Measurements from ENCODE around the gene ANKRD29. TPM values are rescaled to one million over a fixed set of nuclear protein-coding genes. Genes with fewer than 3 reads are reported as not detected.

Gene ANKRD29
- total RNA-seq, 1 donor from 2014 or later = 56.5 TPM

DNA sequence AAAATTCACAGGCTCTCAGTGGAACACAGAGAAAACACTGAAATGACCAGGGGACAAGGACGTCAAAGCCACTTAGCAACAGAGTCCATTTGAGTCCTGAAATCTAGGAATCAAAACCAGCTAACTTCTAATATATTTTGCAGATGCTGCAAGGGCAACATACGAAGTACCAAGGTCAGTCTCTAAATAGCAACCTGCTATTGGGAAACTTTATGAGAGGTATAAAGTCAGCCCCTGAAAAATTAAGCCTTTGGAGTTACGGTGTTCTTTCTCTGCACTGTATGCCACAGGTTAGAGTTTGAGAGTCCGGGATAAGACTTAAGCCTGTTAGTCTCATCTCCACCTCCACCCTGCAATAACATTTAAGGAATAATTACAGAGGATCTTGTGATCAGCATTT lies 89.7 kb downstream of the ANKRD29 start:
- Histone ChIP-seq H3K9me3 (no peaks in the 10 kb centered on the region), H3K4me1 (peaks cover 33% of the 10 kb centered on the region), H3K27ac (peak overlapping the region; percentile 76), H3K36me3 (peaks cover 68% of the 10 kb centered on the region), H3K27me3 (ENCODE audit: low read depth) (no peaks in the 10 kb centered on the region), H3K4me3 (no peak overlapping the region)
- ATAC-seq (no peak), DNase-seq (no peak)
- TF ChIP-seq, protein P1, sequence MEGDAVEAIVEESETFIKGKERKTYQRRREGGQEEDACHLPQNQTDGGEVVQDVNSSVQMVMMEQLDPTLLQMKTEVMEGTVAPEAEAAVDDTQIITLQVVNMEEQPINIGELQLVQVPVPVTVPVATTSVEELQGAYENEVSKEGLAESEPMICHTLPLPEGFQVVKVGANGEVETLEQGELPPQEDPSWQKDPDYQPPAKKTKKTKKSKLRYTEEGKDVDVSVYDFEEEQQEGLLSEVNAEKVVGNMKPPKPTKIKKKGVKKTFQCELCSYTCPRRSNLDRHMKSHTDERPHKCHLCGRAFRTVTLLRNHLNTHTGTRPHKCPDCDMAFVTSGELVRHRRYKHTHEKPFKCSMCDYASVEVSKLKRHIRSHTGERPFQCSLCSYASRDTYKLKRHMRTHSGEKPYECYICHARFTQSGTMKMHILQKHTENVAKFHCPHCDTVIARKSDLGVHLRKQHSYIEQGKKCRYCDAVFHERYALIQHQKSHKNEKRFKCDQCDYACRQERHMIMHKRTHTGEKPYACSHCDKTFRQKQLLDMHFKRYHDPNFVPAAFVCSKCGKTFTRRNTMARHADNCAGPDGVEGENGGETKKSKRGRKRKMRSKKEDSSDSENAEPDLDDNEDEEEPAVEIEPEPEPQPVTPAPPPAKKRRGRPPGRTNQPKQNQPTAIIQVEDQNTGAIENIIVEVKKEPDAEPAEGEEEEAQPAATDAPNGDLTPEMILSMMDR (IDR thresholded peaks at IDR 0.05) = no peak
- intact Hi-C loops (cut with DNase I) = no loop called here

DNA sequence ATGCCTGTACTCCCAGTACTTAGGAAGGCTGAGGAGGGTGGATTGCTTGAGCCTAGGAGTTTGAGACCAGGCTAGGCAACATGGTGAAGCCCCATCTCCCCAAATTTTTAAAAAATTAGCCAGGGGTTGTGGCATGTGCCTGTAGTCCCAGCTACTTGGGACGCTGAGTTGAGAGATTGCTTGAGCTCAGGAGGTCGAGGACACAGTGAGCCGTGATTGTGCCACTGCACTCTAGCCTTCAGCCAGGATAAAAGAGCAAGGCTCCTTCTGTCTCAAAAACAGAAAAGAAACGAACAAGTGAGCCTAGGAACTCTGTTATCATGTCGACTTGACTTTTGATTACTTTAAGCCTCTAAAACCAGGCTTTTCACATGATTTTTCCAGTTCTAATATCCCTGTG lies 90.1 kb downstream of the ANKRD29 start:
- Histone ChIP-seq H3K27ac (peak overlapping the region; percentile 76), H3K27me3 (ENCODE audit: low read depth) (no peaks in the 10 kb centered on the region), H3K36me3 (peaks cover 72% of the 10 kb centered on the region), H3K4me3 (no peak overlapping the region), H3K4me1 (peaks cover 32% of the 10 kb centered on the region), H3K9me3 (no peaks in the 10 kb centered on the region)
- DNase-seq (no peak), ATAC-seq (no peak)
- TF ChIP-seq, protein P1 (IDR thresholded peaks at IDR 0.05) = no peak
- intact Hi-C loops (cut with DNase I) = no loop called here

DNA sequence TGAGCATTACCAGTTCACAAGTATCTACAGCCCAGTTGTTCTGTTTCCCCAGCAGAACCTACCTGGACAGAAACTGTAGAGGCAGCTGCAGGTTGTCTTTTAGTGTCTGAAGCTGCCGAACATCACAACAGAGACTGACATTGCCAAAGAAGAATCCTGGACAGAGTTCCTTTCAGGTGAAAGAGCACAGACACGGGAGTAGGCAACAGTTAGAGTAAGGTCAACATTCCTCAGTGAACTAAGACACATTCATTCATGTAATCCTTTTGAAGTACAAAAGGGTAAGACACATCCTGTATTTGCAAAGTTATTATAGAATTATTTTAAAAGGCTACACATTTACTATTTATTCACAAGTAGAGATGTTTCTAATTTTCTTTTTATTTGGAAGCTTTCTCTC lies 90.7 kb downstream of the ANKRD29 start:
- ATAC-seq (no peak), DNase-seq (no peak)
- H3K4me1 ChIP-seq = peaks cover 32% of the 10 kb centered on the region
- intact Hi-C loops (cut with DNase I) = no loop called here
- no peak overlapping the region for H3K27ac ChIP-seq
- H3K36me3 ChIP-seq = peaks cover 78% of the 10 kb centered on the region
- H3K27me3 ChIP-seq (ENCODE audit: low read depth) = no peaks in the 10 kb centered on the region
- TF ChIP-seq, protein P1 (IDR thresholded peaks at IDR 0.05) = no peak
- no peaks in the 10 kb centered on the region for H3K9me3 ChIP-seq
- no peak overlapping the region for H3K4me3 ChIP-seq

GRCh38 chr18:23570912-23571504 lies 91.7 kb downstream of the ANKRD29 start:
- Histone ChIP-seq H3K4me3 (no peak overlapping the region), H3K36me3 (peaks cover 82% of the 10 kb centered on the region), H3K4me1 (peaks cover 32% of the 10 kb centered on the region), H3K27ac (no peak overlapping the region), H3K27me3 (ENCODE audit: low read depth) (no peaks in the 10 kb centered on the region), H3K9me3 (no peaks in the 10 kb centered on the region)
- ATAC-seq (no peak), DNase-seq (no peak)
- TF ChIP-seq, protein P1 (IDR thresholded peaks at IDR 0.05) = no peak
- intact Hi-C loops (cut with DNase I) = no loop called here

- ATAC-seq (no peak), DNase-seq (no peak)
- TF ChIP-seq, protein P1 (IDR thresholded peaks at IDR 0.05) = no peak
- peaks cover 20% of the 10 kb centered on the region for H3K4me1 ChIP-seq
- H3K27me3 ChIP-seq (ENCODE audit: low read depth) = no peaks in the 10 kb centered on the region
- no peaks in the 10 kb centered on the region for H3K9me3 ChIP-seq
- intact Hi-C loops (cut with DNase I) = no loop called here
- H3K36me3 ChIP-seq = peaks cover 89% of the 10 kb centered on the region
- no peak overlapping the region for H3K27ac ChIP-seq
- H3K4me3 ChIP-seq = no peak overlapping the region
Observed at GRCh38 chr18:23569299-23570063, 93.2 kb downstream of the ANKRD29 start.
